MM.1S (cell line): ENCODE data around the gene XPO4.

Experiments used
- DNase-seq: peaks from one replicate; pipeline ENCODE4 v3.0.0-alpha.2; 2015
- H2AFZ ChIP-seq: fragments of 300-600 bp; sonication (generic); 2 replicates; pipeline ENCODE4 v1.6.0; 2016; ENCODE audit warnings: antibody characterized with exemption, low read length
- H3F3A ChIP-seq: fragments of 300-600 bp; sonication (generic); 2 replicates; pipeline ENCODE4 v1.6.1; 2016; ENCODE audit warnings: mild to moderate bottlenecking, antibody characterized with exemption, low read length, moderate library complexity, mixed read lengths; ENCODE audit not compliant: insufficient read depth
- H3K27ac ChIP-seq: fragments of 300-600 bp; sonication (generic); 2 replicates; pipeline ENCODE4 v1.5.1; 2016; ENCODE audit warnings: mild to moderate bottlenecking, low read length
- H3K27me3 ChIP-seq: fragments of 300-600 bp; sonication (generic); replicated peaks from 2 replicates; pipeline ENCODE4 v1.6.0; 2016; ENCODE audit warnings: low read length; ENCODE audit not compliant: insufficient read depth
- H3K36me3 ChIP-seq: fragments of 300-600 bp; sonication (generic); replicated peaks from 2 replicates; pipeline ENCODE4 v1.6.1; 2016; ENCODE audit warnings: mild to moderate bottlenecking, low read length, mixed read lengths; ENCODE audit not compliant: insufficient read depth
- H3K4me1 ChIP-seq: fragments of 300-600 bp; sonication (generic); 2 replicates; pipeline ENCODE4 v1.6.1; 2016; ENCODE audit warnings: low read length, mixed read lengths
- H3K4me2 ChIP-seq: fragments of 300-600 bp; sonication (generic); 2 replicates; pipeline ENCODE4 v1.6.0; 2016; ENCODE audit warnings: low read depth, low read length
- H3K4me3 ChIP-seq: fragments of 300-600 bp; sonication (generic); 2 replicates; pipeline ENCODE4 v1.5.1; 2016; ENCODE audit warnings: low read length, mixed read lengths
- H3K79me2 ChIP-seq: fragments of 300-600 bp; sonication (generic); 2 replicates; pipeline ENCODE4 v1.6.1; 2016; ENCODE audit warnings: mixed run types, low read length, mixed read lengths
- H3K9ac ChIP-seq: fragments of 300-600 bp; sonication (generic); 2 replicates; pipeline ENCODE4 v1.6.1; 2016; ENCODE audit warnings: low read length, mixed read lengths
- H3K9me2 ChIP-seq: fragments of 300-600 bp; sonication (generic); replicated peaks from 2 replicates; pipeline ENCODE4 v1.6.1; 2016; ENCODE audit warnings: mild to moderate bottlenecking, low read length, mixed read lengths; ENCODE audit not compliant: insufficient read depth
- H3K9me3 ChIP-seq: fragments of 300-600 bp; sonication (generic); replicated peaks from 2 replicates; pipeline ENCODE4 v1.6.1; 2016; ENCODE audit warnings: mild to moderate bottlenecking, low read length, mixed read lengths; ENCODE audit not compliant: insufficient read depth
- H4K20me1 ChIP-seq: fragments of 300-600 bp; sonication (generic); 2 replicates; pipeline ENCODE4 v1.6.1; 2016; ENCODE audit warnings: mild to moderate bottlenecking, low read length, moderate library complexity, mixed read lengths; ENCODE audit not compliant: insufficient read depth
- CTCF ChIP-seq: fragments of 300-600 bp; sonication (generic); IDR thresholded peaks from 2 replicates; pipeline ENCODE4 v1.5.1; 2016; ENCODE audit warnings: antibody characterized with exemption, low read length, mixed read lengths
- EZH2 ChIP-seq: fragments of 300-600 bp; sonication (generic); optimal IDR thresholded peaks from 2 replicates; pipeline ENCODE3; 2017; ENCODE audit warnings: low read depth, mild to moderate bottlenecking, antibody characterized with exemption, low read length, mixed read lengths
- EZH2phosphoT487 ChIP-seq: fragments of 300-600 bp; sonication (generic); IDR thresholded peaks from 2 replicates; pipeline ENCODE4 v1.6.1; 2018; ENCODE audit warnings: antibody characterized with exemption, low read length

The XPO4 gene

DNA sequence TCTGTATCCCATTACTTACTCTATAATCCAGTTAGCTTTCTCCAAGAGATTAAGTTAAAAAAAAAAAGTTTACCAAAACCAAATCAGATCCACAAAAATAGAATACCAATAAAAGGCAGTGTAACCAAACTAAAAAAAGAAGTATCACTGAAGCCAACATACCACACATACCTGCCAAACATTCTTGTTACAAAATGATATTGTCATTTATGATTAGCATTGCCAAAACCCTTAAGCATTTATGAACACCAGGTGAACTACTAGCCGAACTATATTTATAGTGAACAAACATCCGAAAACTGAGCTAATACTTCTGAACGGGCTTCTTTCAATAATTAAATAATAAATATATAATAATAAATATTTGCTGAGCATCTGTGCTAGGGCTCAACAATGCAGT lies 69.7 kb downstream of the XPO4 start:
- TF ChIP-seq EZH2phosphoT487, result no peak
- TF ChIP-seq EZH2, result no peak
- no peak for TF ChIP-seq CTCF
- no peaks in the 10 kb centered on the region for H3K27me3 ChIP-seq

DNA sequence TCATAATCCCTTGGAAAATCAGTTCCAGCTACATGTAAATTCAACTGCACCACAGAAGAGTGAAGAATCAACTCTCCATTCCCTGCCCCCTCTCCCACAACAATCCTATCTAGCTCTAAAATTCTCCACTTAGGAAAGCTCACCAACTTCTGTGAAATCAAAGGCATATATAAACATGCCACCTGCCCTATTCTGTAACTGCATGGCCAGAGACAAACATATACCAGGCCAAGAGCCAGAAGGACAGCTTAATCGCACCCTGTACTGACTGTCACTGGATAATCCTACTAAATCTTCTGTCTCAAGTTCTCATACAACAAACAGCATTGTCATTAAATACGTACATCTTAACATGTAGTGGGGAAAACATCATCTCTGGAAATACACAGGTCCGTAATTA lies 70.6 kb downstream of the XPO4 start:
- no peak overlapping the region for H3K4me2 ChIP-seq
- no peak overlapping the region for H3K9ac ChIP-seq
- no peaks in the 10 kb centered on the region; the same call in 1 of the 2 replicates for H3K4me1 ChIP-seq
- no peak overlapping the region for H3K4me3 ChIP-seq
- no peak overlapping the region for H2AFZ ChIP-seq
- no peaks in the 10 kb centered on the region for H3K27me3 ChIP-seq
- H3K79me2 ChIP-seq, result no peaks in the 10 kb centered on the region; the same call in 1 of the 2 replicates
- no peaks in the 10 kb centered on the region for H3F3A ChIP-seq
- no peaks in the 10 kb centered on the region for H4K20me1 ChIP-seq
- H3K9me3 ChIP-seq, result no peaks in the 10 kb centered on the region
- no peaks in the 10 kb centered on the region for H3K36me3 ChIP-seq
- no peak overlapping the region for H3K27ac ChIP-seq
- H3K9me2 ChIP-seq, result no peaks in the 10 kb centered on the region
- no peak for DNase-seq
- no peak for TF ChIP-seq EZH2
- TF ChIP-seq EZH2phosphoT487, result no peak
- TF ChIP-seq CTCF, result no peak

More for the DNA sequence above, 69.7 kb downstream of the XPO4 start:
- no peak overlapping the region for H3K4me3 ChIP-seq
- H3K79me2 ChIP-seq, result no peaks in the 10 kb centered on the region; the same call in 1 of the 2 replicates
- DNase-seq, result no peak
- no peaks in the 10 kb centered on the region for H3K36me3 ChIP-seq
- no peaks in the 10 kb centered on the region for H3K9me2 ChIP-seq
- H3K9me3 ChIP-seq, result no peaks in the 10 kb centered on the region
- no peak overlapping the region for H3K27ac ChIP-seq
- H3K4me2 ChIP-seq, result no peak overlapping the region
- no peak overlapping the region for H3K9ac ChIP-seq
- no peaks in the 10 kb centered on the region for H3F3A ChIP-seq
- H2AFZ ChIP-seq, result no peak overlapping the region
- H3K4me1 ChIP-seq, result no peaks in the 10 kb centered on the region
- H4K20me1 ChIP-seq, result no peaks in the 10 kb centered on the region

DNA sequence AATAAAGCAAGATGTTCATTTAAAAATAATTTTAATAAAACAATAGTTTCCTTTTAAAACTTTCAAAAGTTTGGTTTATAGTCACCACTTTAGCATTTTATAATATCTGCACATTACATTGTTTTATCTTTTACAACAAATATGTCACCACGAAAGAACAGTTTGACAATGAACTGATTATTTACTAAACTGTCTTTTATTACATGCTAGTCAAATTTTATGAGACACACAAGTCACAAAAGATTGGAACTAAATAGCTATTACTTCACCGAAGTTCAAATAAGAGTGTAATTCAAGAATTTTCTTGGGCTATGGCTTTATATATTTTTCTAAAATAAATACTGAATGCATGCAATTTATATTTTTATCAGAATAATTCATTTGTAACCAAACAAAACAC lies 71.3 kb downstream of the XPO4 start:
- H3K36me3 ChIP-seq, result no peaks in the 10 kb centered on the region
- no peaks in the 10 kb centered on the region for H3K27me3 ChIP-seq
- no peaks in the 10 kb centered on the region for H3K9me3 ChIP-seq
- H4K20me1 ChIP-seq, result no peaks in the 10 kb centered on the region
- no peak overlapping the region for H3K9ac ChIP-seq
- no peak for TF ChIP-seq EZH2
- no peak for TF ChIP-seq CTCF
- TF ChIP-seq EZH2phosphoT487, result no peak
- H3K4me1 ChIP-seq, result no peaks in the 10 kb centered on the region; the same call in 1 of the 2 replicates
- no peaks in the 10 kb centered on the region for H3K9me2 ChIP-seq
- no peaks in the 10 kb centered on the region for H3F3A ChIP-seq
- H3K4me2 ChIP-seq, result no peak overlapping the region
- H3K79me2 ChIP-seq, result no peaks in the 10 kb centered on the region; the same call in 1 of the 2 replicates
- H3K27ac ChIP-seq, result no peak overlapping the region
- no peak overlapping the region for H3K4me3 ChIP-seq
- no peak for DNase-seq
- H2AFZ ChIP-seq, result no peak overlapping the region
